SK-N-SH treated with all-trans-retinoic acid at 6 μM for 48 hours (cell line): ENCODE measurements around the gene NHLRC3.

Source experiments
- ATAC-seq: fragments of 200-7000 bp; cut with Tn5 transposase; 3 replicates; pipeline ENCODE4 v1.9.1; 2020; ENCODE audit warnings: mild to moderate bottlenecking, moderate library complexity
- ARNTL ChIP-seq: fragments of 450-650 bp; formaldehyde crosslinking; IDR thresholded peaks from 2 replicates; pipeline ENCODE4 v1.5.0; 2020; ENCODE audit warnings: low read depth, mild to moderate bottlenecking, moderate library complexity, borderline replicate concordance
- BACH2 ChIP-seq: fragments of 250-450 bp; sonication (Bioruptor Pico); IDR thresholded peaks from 2 replicates; pipeline ENCODE4 v1.9.0; 2021; ENCODE audit warnings: mild to moderate bottlenecking, borderline replicate concordance
- CSDC2 ChIP-seq: fragments of 250-450 bp; sonication (Bioruptor Pico); IDR thresholded peaks from 2 replicates; pipeline ENCODE4 v1.5.0; 2020; ENCODE audit warnings: mild to moderate bottlenecking, moderate library complexity
- ESRRG ChIP-seq: fragments of 250-450 bp; sonication (Bioruptor Pico); IDR thresholded peaks from 2 replicates; pipeline ENCODE4 v1.6.1; 2021; ENCODE audit warnings: mild to moderate bottlenecking
- GLIS3 ChIP-seq: fragments of 250-450 bp; sonication (Bioruptor Pico); IDR thresholded peaks from 2 replicates; pipeline ENCODE4 v1.5.0; 2020; ENCODE audit warnings: mild to moderate bottlenecking, moderate library complexity
- ISL1 ChIP-seq: fragments of 250-450 bp; sonication (Bioruptor Pico); IDR thresholded peaks from 2 replicates; pipeline ENCODE4 v2.1.2; 2022; ENCODE audit warnings: mild to moderate bottlenecking, moderate library complexity
- OSR1 ChIP-seq: fragments of 250-450 bp; sonication (Bioruptor Pico); IDR thresholded peaks from 2 replicates; pipeline ENCODE4 v1.8.0; 2022; ENCODE audit warnings: moderate library complexity, mild to moderate bottlenecking, inconsistent platforms
- PPARA ChIP-seq: fragments of 250-450 bp; sonication (Bioruptor Pico); IDR thresholded peaks from 2 replicates; pipeline ENCODE4 v1.5.0; 2020; ENCODE audit warnings: mild to moderate bottlenecking, borderline replicate concordance
- RARB ChIP-seq: fragments of 250-450 bp; sonication (Bioruptor Pico); IDR thresholded peaks from 2 replicates; pipeline ENCODE4 v1.8.0; 2021; ENCODE audit warnings: mild to moderate bottlenecking, moderate library complexity
- SNAI2 ChIP-seq: fragments of 250-450 bp; sonication (Bioruptor Pico); IDR thresholded peaks from 2 replicates; pipeline ENCODE4 v1.5.0; 2020; ENCODE audit warnings: mild to moderate bottlenecking, moderate library complexity
- TCF4 ChIP-seq: fragments of 250-450 bp; sonication (Bioruptor Pico); IDR thresholded peaks from 2 replicates; pipeline ENCODE4 v1.8.0; 2021; ENCODE audit warnings: mild to moderate bottlenecking, moderate library complexity, borderline replicate concordance
- TOX ChIP-seq: fragments of 250-450 bp; sonication (Bioruptor Pico); IDR thresholded peaks from 2 replicates; pipeline ENCODE4 v1.8.0; 2021; ENCODE audit warnings: mild to moderate bottlenecking, moderate library complexity, borderline replicate concordance
- ZFP3 ChIP-seq: fragments of 250-450 bp; sonication (Bioruptor Pico); IDR thresholded peaks from 2 replicates; pipeline ENCODE4 v1.5.0; 2020; ENCODE audit warnings: mild to moderate bottlenecking, moderate library complexity
- ZFP30 ChIP-seq: fragments of 450-650 bp; formaldehyde crosslinking; IDR thresholded peaks from 2 replicates; pipeline ENCODE4 v1.5.0; 2022; ENCODE audit warnings: mild to moderate bottlenecking, moderate library complexity
- ZNF565 ChIP-seq: fragments of 450-650 bp; formaldehyde crosslinking; conservative IDR thresholded peaks from 2 replicates; pipeline ENCODE4 v1.5.0; 2020; ENCODE audit warnings: low read depth, mild to moderate bottlenecking, moderate library complexity
- ZNF70 ChIP-seq: fragments of 450-650 bp; formaldehyde crosslinking; IDR thresholded peaks from 2 replicates; pipeline ENCODE4 v1.5.0; 2020; ENCODE audit warnings: mild to moderate bottlenecking, moderate library complexity
- ZNF8 ChIP-seq: fragments of 450-650 bp; formaldehyde crosslinking; IDR thresholded peaks from 2 replicates; pipeline ENCODE4 v1.5.0; 2020; ENCODE audit warnings: mild to moderate bottlenecking, moderate library complexity
- TF ChIP-seq, protein P1 (sequence below): fragments of 250-450 bp; sonication (Bioruptor Pico); IDR thresholded peaks from 2 replicates; pipeline ENCODE4 v1.8.0; 2020; ENCODE audit warnings: mild to moderate bottlenecking, moderate library complexity, borderline replicate concordance
- TF ChIP-seq, protein P2 (sequence below): fragments of 250-450 bp; sonication (Bioruptor Pico); IDR thresholded peaks from 2 replicates; pipeline ENCODE4 v1.5.0; 2020; ENCODE audit warnings: mild to moderate bottlenecking, moderate library complexity
- TF ChIP-seq, protein P3 (sequence below): fragments of 250-450 bp; sonication (Bioruptor Pico); IDR thresholded peaks from 2 replicates; pipeline ENCODE4 v1.5.1; 2020; ENCODE audit warnings: low read depth, mild to moderate bottlenecking, moderate library complexity

The NHLRC3 gene

GRCh38 chr13:39013462-39013861 is 24.8 kb upstream of the NHLRC3 start (continued):
- TF ChIP-seq, protein P1, sequence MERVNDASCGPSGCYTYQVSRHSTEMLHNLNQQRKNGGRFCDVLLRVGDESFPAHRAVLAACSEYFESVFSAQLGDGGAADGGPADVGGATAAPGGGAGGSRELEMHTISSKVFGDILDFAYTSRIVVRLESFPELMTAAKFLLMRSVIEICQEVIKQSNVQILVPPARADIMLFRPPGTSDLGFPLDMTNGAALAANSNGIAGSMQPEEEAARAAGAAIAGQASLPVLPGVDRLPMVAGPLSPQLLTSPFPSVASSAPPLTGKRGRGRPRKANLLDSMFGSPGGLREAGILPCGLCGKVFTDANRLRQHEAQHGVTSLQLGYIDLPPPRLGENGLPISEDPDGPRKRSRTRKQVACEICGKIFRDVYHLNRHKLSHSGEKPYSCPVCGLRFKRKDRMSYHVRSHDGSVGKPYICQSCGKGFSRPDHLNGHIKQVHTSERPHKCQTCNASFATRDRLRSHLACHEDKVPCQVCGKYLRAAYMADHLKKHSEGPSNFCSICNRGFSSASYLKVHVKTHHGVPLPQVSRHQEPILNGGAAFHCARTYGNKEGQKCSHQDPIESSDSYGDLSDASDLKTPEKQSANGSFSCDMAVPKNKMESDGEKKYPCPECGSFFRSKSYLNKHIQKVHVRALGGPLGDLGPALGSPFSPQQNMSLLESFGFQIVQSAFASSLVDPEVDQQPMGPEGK (CRISPR knock-in tag), result no peak
- TF ChIP-seq ZFP30, result no peak
- no peak for TF ChIP-seq ESRRG (CRISPR knock-in tag)
- TF ChIP-seq ISL1 (CRISPR knock-in tag), result no peak
- TF ChIP-seq ZNF8 (CRISPR knock-in tag), result no peak
- no peak for TF ChIP-seq BACH2 (CRISPR knock-in tag)
- no peak for TF ChIP-seq CSDC2 (CRISPR knock-in tag)
- TF ChIP-seq GLIS3, result no peak
- TF ChIP-seq ZNF70 (CRISPR knock-in tag), result no peak
- no peak for TF ChIP-seq SNAI2
- no peak for TF ChIP-seq ZFP3 (CRISPR knock-in tag)
- no peak for TF ChIP-seq TCF4 (CRISPR knock-in tag)

DNA sequence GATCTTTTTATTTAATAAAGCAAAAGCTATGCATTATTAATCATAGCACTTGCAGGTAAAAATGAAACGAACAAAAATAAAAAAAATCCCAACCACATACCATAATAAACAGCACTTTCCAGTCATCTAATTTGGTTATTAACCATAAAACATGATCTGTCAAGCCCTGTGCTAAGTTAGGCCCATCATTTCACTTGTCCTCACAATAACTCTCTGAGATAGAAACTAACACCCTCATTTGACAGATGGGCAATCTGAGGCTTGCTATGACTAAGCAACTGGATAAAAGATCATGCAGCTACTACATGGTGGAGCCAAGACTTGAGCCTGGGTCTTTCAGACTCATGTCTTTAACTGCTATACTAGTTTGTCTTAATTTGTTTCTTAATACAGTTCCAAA is 22.2 kb upstream of the NHLRC3 start:
- no peak for TF ChIP-seq ZNF70 (CRISPR knock-in tag)
- TF ChIP-seq PPARA (CRISPR knock-in tag), result no peak
- TF ChIP-seq ZFP30, result no peak
- no peak for TF ChIP-seq TOX
- TF ChIP-seq BACH2 (CRISPR knock-in tag), result no peak
- no peak for TF ChIP-seq CSDC2 (CRISPR knock-in tag)
- TF ChIP-seq ZFP3 (CRISPR knock-in tag), result no peak
- no peak for TF ChIP-seq ISL1 (CRISPR knock-in tag)
- TF ChIP-seq, protein P2, sequence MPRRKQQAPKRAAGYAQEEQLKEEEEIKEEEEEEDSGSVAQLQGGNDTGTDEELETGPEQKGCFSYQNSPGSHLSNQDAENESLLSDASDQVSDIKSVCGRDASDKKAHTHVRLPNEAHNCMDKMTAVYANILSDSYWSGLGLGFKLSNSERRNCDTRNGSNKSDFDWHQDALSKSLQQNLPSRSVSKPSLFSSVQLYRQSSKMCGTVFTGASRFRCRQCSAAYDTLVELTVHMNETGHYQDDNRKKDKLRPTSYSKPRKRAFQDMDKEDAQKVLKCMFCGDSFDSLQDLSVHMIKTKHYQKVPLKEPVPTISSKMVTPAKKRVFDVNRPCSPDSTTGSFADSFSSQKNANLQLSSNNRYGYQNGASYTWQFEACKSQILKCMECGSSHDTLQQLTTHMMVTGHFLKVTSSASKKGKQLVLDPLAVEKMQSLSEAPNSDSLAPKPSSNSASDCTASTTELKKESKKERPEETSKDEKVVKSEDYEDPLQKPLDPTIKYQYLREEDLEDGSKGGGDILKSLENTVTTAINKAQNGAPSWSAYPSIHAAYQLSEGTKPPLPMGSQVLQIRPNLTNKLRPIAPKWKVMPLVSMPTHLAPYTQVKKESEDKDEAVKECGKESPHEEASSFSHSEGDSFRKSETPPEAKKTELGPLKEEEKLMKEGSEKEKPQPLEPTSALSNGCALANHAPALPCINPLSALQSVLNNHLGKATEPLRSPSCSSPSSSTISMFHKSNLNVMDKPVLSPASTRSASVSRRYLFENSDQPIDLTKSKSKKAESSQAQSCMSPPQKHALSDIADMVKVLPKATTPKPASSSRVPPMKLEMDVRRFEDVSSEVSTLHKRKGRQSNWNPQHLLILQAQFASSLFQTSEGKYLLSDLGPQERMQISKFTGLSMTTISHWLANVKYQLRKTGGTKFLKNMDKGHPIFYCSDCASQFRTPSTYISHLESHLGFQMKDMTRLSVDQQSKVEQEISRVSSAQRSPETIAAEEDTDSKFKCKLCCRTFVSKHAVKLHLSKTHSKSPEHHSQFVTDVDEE (CRISPR knock-in tag), result no peak
- TF ChIP-seq TCF4 (CRISPR knock-in tag), result no peak
- TF ChIP-seq, protein P1 (CRISPR knock-in tag), result no peak
- no peak for TF ChIP-seq RARB
- no peak for ATAC-seq

DNA sequence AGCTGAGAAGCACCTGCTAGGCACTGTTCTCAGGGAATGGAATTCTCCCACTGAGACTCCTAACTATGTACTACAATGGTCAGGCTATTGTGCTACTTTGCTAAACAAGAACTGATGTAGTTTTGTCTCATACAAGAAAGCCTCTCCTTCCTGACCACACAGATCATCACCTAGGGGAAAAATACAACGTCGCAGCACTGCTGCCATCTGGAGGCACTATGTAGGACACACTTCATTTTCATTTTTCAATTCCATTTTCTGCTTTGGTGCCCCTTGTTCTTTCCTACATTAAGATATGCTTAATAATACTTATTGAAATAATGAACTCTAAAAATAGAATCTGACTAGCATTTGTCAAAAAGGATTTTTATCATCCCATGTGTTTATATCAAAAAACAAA is 21.5 kb upstream of the NHLRC3 start:
- ATAC-seq, result peak; percentile 85
- TF ChIP-seq, protein P3, sequence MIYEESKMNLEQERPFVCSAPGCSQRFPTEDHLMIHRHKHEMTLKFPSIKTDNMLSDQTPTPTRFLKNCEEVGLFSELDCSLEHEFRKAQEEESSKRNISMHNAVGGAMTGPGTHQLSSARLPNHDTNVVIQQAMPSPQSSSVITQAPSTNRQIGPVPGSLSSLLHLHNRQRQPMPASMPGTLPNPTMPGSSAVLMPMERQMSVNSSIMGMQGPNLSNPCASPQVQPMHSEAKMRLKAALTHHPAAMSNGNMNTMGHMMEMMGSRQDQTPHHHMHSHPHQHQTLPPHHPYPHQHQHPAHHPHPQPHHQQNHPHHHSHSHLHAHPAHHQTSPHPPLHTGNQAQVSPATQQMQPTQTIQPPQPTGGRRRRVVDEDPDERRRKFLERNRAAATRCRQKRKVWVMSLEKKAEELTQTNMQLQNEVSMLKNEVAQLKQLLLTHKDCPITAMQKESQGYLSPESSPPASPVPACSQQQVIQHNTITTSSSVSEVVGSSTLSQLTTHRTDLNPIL (CRISPR knock-in tag), result no peak
- TF ChIP-seq ZFP30 (no peak), CSDC2 (CRISPR knock-in tag) (no peak), ZNF565 (no peak), BACH2 (CRISPR knock-in tag) (no peak), ARNTL (no peak), OSR1 (CRISPR knock-in tag) (no peak), TOX (no peak), ESRRG (CRISPR knock-in tag) (no peak), TCF4 (CRISPR knock-in tag) (no peak), PPARA (CRISPR knock-in tag) (no peak), GLIS3 (no peak)
- TF ChIP-seq, protein P2 (CRISPR knock-in tag), result no peak
